Kidney epithelial cell (primary cell): ENCODE results near the gene CAMK2A. TPM values are rescaled to one million over a fixed set of nuclear protein-coding genes. Genes with fewer than 3 reads are reported as not detected.
"Not testable (repeated sequence)": the region's sequence is repeated elsewhere in the genome, so short reads cannot be mapped to it uniquely, and the experiment has no call there.

Experiments
- DNase-seq: peaks from one replicate; pipeline ENCODE4 v3.0.0-alpha.2; 2010; ENCODE audit warnings: low read depth
- H3K27me3 ChIP-seq: 2 replicates; pipeline ENCODE4 v1.6.0; 2011; ENCODE audit warnings: low read length; ENCODE audit not compliant: control insufficient read depth, insufficient read depth
- H3K36me3 ChIP-seq: 2 replicates; pipeline ENCODE4 v1.5.1; 2011; ENCODE audit warnings: low read length; ENCODE audit not compliant: control insufficient read depth, insufficient read depth
- H3K4me3 ChIP-seq: 2 replicates; pipeline ENCODE4 v1.5.1; 2011; ENCODE audit warnings: low read depth, mild to moderate bottlenecking, control low read depth, low read length
- total RNA-seq: library from RNA; depleted of rRNA; stranded (reverse); fragments of >200 nt; gene quantifications from 2 replicates; pipeline ENCODE4 v1.2.3, GENCODE V29; 2015
- TF ChIP-seq, protein P1 (sequence below): IDR thresholded peaks from 2 replicates; pipeline ENCODE4 v1.5.1; 2011; ENCODE audit warnings: mild to moderate bottlenecking, moderate library complexity, low read length, control low read depth, inconsistent platforms; ENCODE audit not compliant: insufficient read depth, poor library complexity, severe bottlenecking

Gene CAMK2A
- total RNA-seq, 1 donor from 2014 or later: not detected

GRCh38 chr5:150236313-150236712, 53.3 kb downstream of the CAMK2A start:
- Histone ChIP-seq H3K27me3 (no peaks in the 10 kb centered on the region), H3K4me3 (no peak overlapping the region), H3K36me3 (no peaks in the 10 kb centered on the region)
- TF ChIP-seq, protein P1, sequence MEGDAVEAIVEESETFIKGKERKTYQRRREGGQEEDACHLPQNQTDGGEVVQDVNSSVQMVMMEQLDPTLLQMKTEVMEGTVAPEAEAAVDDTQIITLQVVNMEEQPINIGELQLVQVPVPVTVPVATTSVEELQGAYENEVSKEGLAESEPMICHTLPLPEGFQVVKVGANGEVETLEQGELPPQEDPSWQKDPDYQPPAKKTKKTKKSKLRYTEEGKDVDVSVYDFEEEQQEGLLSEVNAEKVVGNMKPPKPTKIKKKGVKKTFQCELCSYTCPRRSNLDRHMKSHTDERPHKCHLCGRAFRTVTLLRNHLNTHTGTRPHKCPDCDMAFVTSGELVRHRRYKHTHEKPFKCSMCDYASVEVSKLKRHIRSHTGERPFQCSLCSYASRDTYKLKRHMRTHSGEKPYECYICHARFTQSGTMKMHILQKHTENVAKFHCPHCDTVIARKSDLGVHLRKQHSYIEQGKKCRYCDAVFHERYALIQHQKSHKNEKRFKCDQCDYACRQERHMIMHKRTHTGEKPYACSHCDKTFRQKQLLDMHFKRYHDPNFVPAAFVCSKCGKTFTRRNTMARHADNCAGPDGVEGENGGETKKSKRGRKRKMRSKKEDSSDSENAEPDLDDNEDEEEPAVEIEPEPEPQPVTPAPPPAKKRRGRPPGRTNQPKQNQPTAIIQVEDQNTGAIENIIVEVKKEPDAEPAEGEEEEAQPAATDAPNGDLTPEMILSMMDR: no peak
- no peak for DNase-seq

DNA sequence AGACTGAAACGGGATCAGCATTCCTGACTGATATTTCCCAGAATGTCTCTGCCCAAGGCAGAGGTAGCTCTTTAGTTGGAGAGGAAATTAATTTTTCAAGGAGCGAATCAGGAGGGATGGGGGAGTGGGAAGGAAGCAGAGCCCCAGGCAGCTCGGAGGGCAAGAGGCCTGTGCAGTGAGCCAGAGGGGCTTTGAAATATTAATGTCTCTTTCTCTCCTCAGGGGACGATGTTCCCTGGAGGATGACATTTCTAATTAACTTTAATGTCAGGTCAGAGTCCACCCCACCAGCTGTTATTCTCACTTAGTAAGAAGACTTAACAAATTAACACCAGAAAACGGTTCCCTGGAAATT, 54.1 kb downstream of the CAMK2A start:
- H3K27me3 ChIP-seq: no peaks in the 10 kb centered on the region
- H3K4me3 ChIP-seq: no peak overlapping the region
- no peaks in the 10 kb centered on the region for H3K36me3 ChIP-seq
- DNase-seq: no peak
- TF ChIP-seq, protein P1: no peak

GRCh38 chr5:150234576-150235499, 54.7 kb downstream of the CAMK2A start:
- H3K36me3 ChIP-seq: no peaks in the 10 kb centered on the region
- H3K27me3 ChIP-seq: no peaks in the 10 kb centered on the region
- no peak for DNase-seq
- TF ChIP-seq, protein P1: no peak
- no peak overlapping the region for H3K4me3 ChIP-seq

DNA sequence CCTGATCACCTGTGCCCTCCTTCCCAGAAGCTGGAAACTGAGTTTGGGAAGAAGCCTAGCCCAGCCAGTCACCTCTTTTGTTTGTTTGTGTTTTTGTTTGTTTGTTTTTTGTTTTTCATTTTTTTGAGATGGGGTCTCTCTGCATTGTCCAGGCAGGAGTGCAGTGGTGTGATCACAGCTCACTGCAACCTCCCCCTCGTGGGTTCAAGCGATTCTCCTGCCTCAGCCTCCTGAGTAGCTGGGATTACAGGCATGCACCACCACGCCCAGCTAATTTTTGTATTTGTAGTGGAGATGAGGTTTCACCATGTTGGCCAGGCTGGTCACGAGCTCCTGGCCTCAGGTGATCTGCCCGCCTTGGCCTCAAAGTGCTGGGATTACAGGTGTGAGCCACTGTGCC, 55.9 kb downstream of the CAMK2A start:
- H3K4me3 ChIP-seq, DNase-seq, H3K27me3 ChIP-seq, H3K36me3 ChIP-seq: not testable (repeated sequence)

GRCh38 chr5:150230842-150231241, 58.7 kb downstream of the CAMK2A start:
- Histone ChIP-seq H3K36me3 (no peaks in the 10 kb centered on the region), H3K27me3 (no peaks in the 10 kb centered on the region), H3K4me3 (no peak overlapping the region)
- TF ChIP-seq, protein P1: no peak
- DNase-seq: no peak

DNA sequence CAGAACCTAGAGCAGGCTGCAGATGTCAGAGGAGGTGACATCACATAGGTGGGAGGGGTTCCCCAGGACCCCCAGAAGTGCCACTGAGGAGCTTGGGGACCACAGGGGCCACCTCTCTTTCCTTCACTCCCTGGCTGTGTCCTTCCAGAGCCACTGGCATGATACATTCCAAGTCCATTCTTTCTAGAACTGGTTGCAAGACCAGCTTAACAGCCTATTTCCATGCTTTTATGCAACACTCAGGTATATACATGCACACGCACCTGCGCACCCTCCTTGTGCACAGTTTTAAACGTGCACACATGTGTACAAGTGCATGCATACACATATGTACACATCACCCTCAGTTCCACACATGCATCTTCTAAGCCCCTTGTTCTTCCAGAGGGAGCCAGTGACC, 60.0 kb downstream of the CAMK2A start:
- H3K4me3 ChIP-seq: no peak overlapping the region
- H3K36me3 ChIP-seq: no peaks in the 10 kb centered on the region
- TF ChIP-seq, protein P1: no peak
- H3K27me3 ChIP-seq: no peaks in the 10 kb centered on the region
- no peak for DNase-seq
